Activated T-cell treated with anti-CD3 and anti-CD28 coated beads, Interleukin-2, amount 50 U/mL, for 72 hours (primary cell): ENCODE results near the gene PSMA2. TPM values are rescaled to one million over a fixed set of nuclear protein-coding genes. Genes with fewer than 3 reads are reported as not detected.
A peak's percentile ranks its signal among the peaks of the same experiment; 100 is the strongest.

ENCODE experiments used
- ATAC-seq, 2 donors: fragments of 150-1000 bp; cut with Tn5 transposase; replicated peaks in 1 of 2; 2 replicates each; pipeline ENCODE4 v1.10.0; 2021; ENCODE audit warnings: moderate library complexity in 2 of 2, mild to moderate bottlenecking in 1 of 2
- DNase-seq, 2 donors: peaks; one replicate each; pipeline ENCODE4 v3.0.0; 2021 to 2022; ENCODE audit warnings: mixed read lengths in 1 of 2
- H3K27ac Mint-ChIP-seq: one replicate; pipeline ENCODE4 v1.8.0; 2022; ENCODE audit warnings: mild to moderate bottlenecking, moderate library complexity, mixed read lengths
- H3K27me3 Mint-ChIP-seq: one replicate; pipeline ENCODE4 v1.8.0; 2022; ENCODE audit warnings: low read depth, mixed read lengths
- H3K36me3 Mint-ChIP-seq, 2 donors: one replicate each; pipeline ENCODE4 v1.8.0; 2022; ENCODE audit warnings: mixed read lengths in 2 of 2, mild to moderate bottlenecking in 1 of 2; ENCODE audit not compliant: insufficient read depth in 2 of 2
- H3K4me1 Mint-ChIP-seq: one replicate; pipeline ENCODE4 v1.8.0; 2022; ENCODE audit warnings: low read depth, mixed read lengths
- H3K4me3 Mint-ChIP-seq, 2 donors: one replicate each; pipeline ENCODE4 v1.8.0; 2022; ENCODE audit warnings: mild to moderate bottlenecking in 2 of 2, mixed read lengths in 2 of 2, moderate library complexity in 2 of 2
- H3K9me3 Mint-ChIP-seq, 2 donors: one replicate each; pipeline ENCODE4 v1.8.0; 2022; ENCODE audit warnings: mixed read lengths in 2 of 2
- total RNA-seq, 2 donors: library from RNA; stranded (reverse); gene quantifications; one replicate each; pipeline ENCODE4 v1.2.3, GENCODE V29; 2022

PSMA2 gene
- total RNA-seq, 2 donors from 2014 or later = 107 to 124 TPM

- Mint-ChIP-seq H3K9me3 (no peaks in the 10 kb centered on the region), H3K36me3 (no peaks in the 10 kb centered on the region), H3K27me3 (no peaks in the 10 kb centered on the region), H3K27ac (no peak overlapping the region), H3K4me1 (no peaks in the 10 kb centered on the region), H3K4me3 (no peak overlapping the region)
- DNase-seq (no peak), ATAC-seq (no peak)
Observed at GRCh38 chr7:42880392-42880791, 51.6 kb downstream of the PSMA2 start.

DNA sequence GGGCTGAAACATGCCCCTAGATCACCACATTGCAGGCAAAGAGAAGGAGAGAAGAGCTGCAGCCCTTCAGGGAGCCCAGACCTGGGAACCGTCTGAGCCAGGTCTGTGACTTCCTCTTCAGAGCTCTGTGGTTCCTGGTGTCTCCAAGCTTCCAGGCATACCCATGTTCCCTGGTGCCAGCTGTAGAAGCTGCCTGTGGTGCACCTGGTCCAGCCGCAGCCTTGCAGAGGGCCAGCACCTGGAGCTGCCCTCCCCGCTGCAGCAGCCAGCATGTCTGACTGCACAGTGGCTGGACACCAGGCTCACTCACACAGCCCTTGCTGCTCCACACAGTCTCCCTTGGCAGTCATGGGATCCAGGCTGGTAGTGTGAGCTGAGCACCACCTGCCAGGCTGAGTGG is 53.7 kb downstream of the PSMA2 start:
- H3K27me3 Mint-ChIP-seq = no peaks in the 10 kb centered on the region
- ATAC-seq (no peak), DNase-seq (no peak)
- no peak overlapping the region for H3K4me3 Mint-ChIP-seq
- H3K36me3 Mint-ChIP-seq = no peaks in the 10 kb centered on the region
- no peak overlapping the region for H3K27ac Mint-ChIP-seq
- H3K9me3 Mint-ChIP-seq = no peaks in the 10 kb centered on the region
- H3K4me1 Mint-ChIP-seq = no peaks in the 10 kb centered on the region

- DNase-seq (no peak), ATAC-seq (no peak)
- no peaks in the 10 kb centered on the region for H3K4me1 Mint-ChIP-seq
- no peaks in the 10 kb centered on the region for H3K9me3 Mint-ChIP-seq
- H3K27me3 Mint-ChIP-seq = no peaks in the 10 kb centered on the region
- no peaks in the 10 kb centered on the region for H3K36me3 Mint-ChIP-seq
- H3K27ac Mint-ChIP-seq = no peak overlapping the region
- no peak overlapping the region for H3K4me3 Mint-ChIP-seq
Observed at GRCh38 chr7:42877862-42878261, 54.1 kb downstream of the PSMA2 start.

- no peaks in the 10 kb centered on the region for H3K36me3 Mint-ChIP-seq
- DNase-seq = peak; percentile 58 to 65
- no peak overlapping the region for H3K4me3 Mint-ChIP-seq
- H3K9me3 Mint-ChIP-seq = no peaks in the 10 kb centered on the region
- no peaks in the 10 kb centered on the region for H3K27me3 Mint-ChIP-seq
- no peaks in the 10 kb centered on the region for H3K4me1 Mint-ChIP-seq
- peak; percentile 69 to 71 for ATAC-seq
- no peak overlapping the region for H3K27ac Mint-ChIP-seq
Observed at GRCh38 chr7:42876182-42877068, 55.5 kb downstream of the PSMA2 start.

DNA sequence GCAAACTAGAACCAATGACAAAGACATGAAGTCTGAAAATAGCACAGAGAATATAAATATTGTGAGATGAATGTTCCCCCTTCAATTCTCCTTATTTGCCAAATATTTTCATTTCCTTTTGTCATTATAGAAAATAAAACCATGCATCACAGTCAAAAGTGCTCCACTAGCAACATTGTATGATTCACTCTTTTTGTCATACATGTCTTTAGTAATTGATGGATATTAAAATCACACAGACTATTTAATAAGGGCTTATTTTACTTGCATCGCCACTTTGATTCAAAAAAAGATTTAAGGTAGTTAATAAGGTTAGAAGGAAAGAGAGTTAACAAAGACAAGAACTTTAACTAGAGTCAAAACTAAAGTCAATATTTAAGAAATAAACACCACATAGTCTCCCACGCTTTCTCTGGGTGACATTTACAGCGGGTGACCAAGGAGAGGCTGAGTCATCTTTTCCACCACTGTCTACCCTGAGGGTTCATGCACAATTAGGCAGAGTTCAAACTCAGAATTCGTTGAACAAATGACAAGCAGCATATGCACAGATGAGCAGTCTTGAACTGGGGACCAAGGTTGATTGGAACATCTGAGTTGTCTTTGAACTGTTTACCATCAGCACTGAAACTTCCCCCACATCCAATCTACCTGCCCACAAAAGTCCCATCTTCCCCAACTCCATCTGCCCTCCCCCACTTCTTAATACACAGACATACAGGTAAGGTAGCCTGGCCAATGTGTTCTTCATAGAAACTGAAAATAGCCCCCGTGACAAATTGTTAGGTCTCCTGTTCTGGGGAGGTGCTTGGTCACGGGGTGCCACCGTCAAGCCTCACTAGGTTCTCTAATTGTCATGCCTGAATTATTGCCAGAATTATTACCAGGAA is 62.6 kb downstream of the PSMA2 start:
- H3K4me1 Mint-ChIP-seq = peaks cover 26% of the 10 kb centered on the region
- peaks cover 3 to 4% of the 10 kb centered on the region in 2 donors for H3K9me3 Mint-ChIP-seq
- peak overlapping the region; percentile 93 for H3K27ac Mint-ChIP-seq
- peaks cover 27% of the 10 kb centered on the region for H3K27me3 Mint-ChIP-seq
- ATAC-seq (peak; percentile 99), DNase-seq (peak; percentile 67 to 72)
- H3K4me3 Mint-ChIP-seq = peak overlapping the region; percentile 49 to 79
- H3K36me3 Mint-ChIP-seq = peaks cover 5 to 7% of the 10 kb centered on the region in 2 donors

DNA sequence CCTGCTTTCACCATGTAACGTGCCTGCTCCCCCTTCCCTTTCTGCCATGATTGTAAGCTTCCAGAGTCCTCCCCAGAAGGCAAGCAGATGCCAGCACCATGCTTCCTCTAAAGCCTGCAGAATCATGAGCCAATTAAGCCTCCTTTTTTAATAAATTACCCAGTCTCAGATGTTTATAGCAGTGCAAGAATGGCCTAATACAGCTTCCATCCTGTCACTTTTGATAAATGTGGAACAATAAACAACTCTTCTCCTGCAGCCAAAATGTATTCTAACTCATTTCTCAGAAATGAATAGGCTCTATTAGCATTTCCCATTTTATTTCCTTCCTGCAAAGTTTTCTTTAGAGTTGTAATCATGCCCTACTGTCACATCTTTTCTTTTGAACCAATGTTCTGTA is 63.5 kb downstream of the PSMA2 start:
- Mint-ChIP-seq H3K9me3 (peaks cover 3 to 6% of the 10 kb centered on the region in 2 donors), H3K27me3 (peaks cover 30% of the 10 kb centered on the region), H3K4me1 (peaks cover 26% of the 10 kb centered on the region), H3K36me3 (peaks cover 7% of the 10 kb centered on the region in 2 donors), H3K27ac (no peak overlapping the region), H3K4me3 (peak overlapping the region; percentile 49 to 79)
- DNase-seq = no peak
- ATAC-seq = no peak

Other genes starting within 250 kb of the PSMA2 start
- 1 to 10 TPM; 3.5 to 5.1 TPM for gene C7orf25, start 20.1 kb downstream of the PSMA2 start, total RNA-seq
- gene MRPL32, start 202 bp upstream of the PSMA2 start, total RNA-seq = 10 to 100 TPM; 64.5 to 66.6 TPM
- gene HECW1, start 180.5 kb upstream of the PSMA2 start, total RNA-seq = not detected